BJ (cell line): ENCODE measurements around the gene KYAT1. TPM values are rescaled to one million over a fixed set of nuclear protein-coding genes. Genes with fewer than 3 reads are reported as not detected.

ENCODE experiments used
- CTCF ChIA-PET: fragments of 350-600 bp; formaldehyde crosslinking; extraction: SDS; loops from one replicate; lab custom pipeline; 2021; ENCODE audit warnings: antibody characterized with exemption, inconsistent platforms; lab: Yijun Ruan, JAX
- POLR2A ChIA-PET: fragments of 300-600 bp; sonication (Branson Sonifier 250); formaldehyde crosslinking; extraction: SDS; loops from one replicate; lab custom pipeline; 2021; ENCODE audit warnings: antibody characterized with exemption; lab: Charles Lee
- DNase-seq: peaks from one replicate; pipeline ENCODE4 v3.0.0-alpha.2; 2011; ENCODE audit warnings: low read depth
- H3K27me3 ChIP-seq: 2 replicates; pipeline ENCODE4 v1.6.0; 2011; ENCODE audit warnings: low read length; ENCODE audit not compliant: control insufficient read depth, insufficient read depth
- H3K36me3 ChIP-seq: 2 replicates; pipeline ENCODE4 v1.5.1; 2011; ENCODE audit warnings: low read length; ENCODE audit not compliant: control insufficient read depth, insufficient read depth
- H3K4me3 ChIP-seq: 2 replicates; pipeline ENCODE4 v1.5.1; 2011; ENCODE audit warnings: low read depth, mild to moderate bottlenecking, control low read depth, low read length
- CTCF ChIP-seq: IDR thresholded peaks from 2 replicates; pipeline ENCODE4 v1.5.1; 2011; ENCODE audit warnings: low read depth, mild to moderate bottlenecking, control low read depth, inconsistent platforms, low read length, moderate library complexity; ENCODE audit not compliant: insufficient read depth
- polyA plus RNA-seq: library from polyadenylated mRNA; depleted of rRNA; stranded (reverse); fragments of >200 nt; gene quantifications from 2 replicates; pipeline ENCODE4 v1.2.3, GENCODE V29; 2011

KYAT1 gene
- polyA plus RNA-seq, 1 experiment: 5.6 TPM

GRCh38 chr9:128908372-128908771 lies 26.6 kb upstream of the KYAT1 start:
- no peaks in the 10 kb centered on the region for H3K27me3 ChIP-seq
- DNase-seq: no peak
- CTCF ChIA-PET: no interaction called here
- TF ChIP-seq CTCF: no peak
- POLR2A ChIA-PET: no interaction called here
- no peak overlapping the region for H3K4me3 ChIP-seq
- H3K36me3 ChIP-seq: peaks cover 25% of the 10 kb centered on the region

GRCh38 chr9:128906741-128907140 lies 25.0 kb upstream of the KYAT1 start:
- CTCF ChIA-PET: no interaction called here
- POLR2A ChIA-PET: no interaction called here
- peaks cover 28% of the 10 kb centered on the region for H3K36me3 ChIP-seq

DNA sequence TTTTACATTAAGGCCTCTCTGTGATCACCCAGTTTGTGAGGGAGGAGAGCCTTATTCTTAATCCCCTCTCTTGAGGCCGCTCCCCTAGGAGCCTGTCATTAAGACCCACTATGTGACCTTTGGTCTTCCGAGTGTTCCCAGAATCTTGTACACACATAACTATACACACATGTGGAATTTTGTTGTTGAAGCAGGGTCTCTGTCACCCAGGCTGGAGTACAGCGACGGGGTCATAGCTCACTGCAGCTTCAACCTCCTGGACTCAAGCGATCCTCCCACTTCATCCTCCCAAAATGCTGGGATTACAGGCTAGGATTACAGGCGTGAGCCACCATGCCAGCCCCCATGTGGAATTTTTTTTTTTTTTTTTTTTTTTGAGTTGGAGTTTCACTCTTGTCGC lies 24.2 kb upstream of the KYAT1 start:
- ChIA-PET CTCF (interaction anchor here (0.7 to 1.8 kb wide), 4 partner anchors 14 to 22 kb away, joined by 3 to 6 read pairs (median 4); no protein-coding TSS in a partner anchor), POLR2A (no interaction called here)
- H3K27me3 ChIP-seq: no peaks in the 10 kb centered on the region
- no peak for DNase-seq
- no peak for TF ChIP-seq CTCF
- H3K36me3 ChIP-seq: peaks cover 28% of the 10 kb centered on the region
- no peak overlapping the region for H3K4me3 ChIP-seq

More at GRCh38 chr9:128906741-128907140, 25.0 kb upstream of the KYAT1 start:
- no peaks in the 10 kb centered on the region for H3K27me3 ChIP-seq
- no peak for DNase-seq
- TF ChIP-seq CTCF: no peak
- H3K4me3 ChIP-seq: no peak overlapping the region

DNA sequence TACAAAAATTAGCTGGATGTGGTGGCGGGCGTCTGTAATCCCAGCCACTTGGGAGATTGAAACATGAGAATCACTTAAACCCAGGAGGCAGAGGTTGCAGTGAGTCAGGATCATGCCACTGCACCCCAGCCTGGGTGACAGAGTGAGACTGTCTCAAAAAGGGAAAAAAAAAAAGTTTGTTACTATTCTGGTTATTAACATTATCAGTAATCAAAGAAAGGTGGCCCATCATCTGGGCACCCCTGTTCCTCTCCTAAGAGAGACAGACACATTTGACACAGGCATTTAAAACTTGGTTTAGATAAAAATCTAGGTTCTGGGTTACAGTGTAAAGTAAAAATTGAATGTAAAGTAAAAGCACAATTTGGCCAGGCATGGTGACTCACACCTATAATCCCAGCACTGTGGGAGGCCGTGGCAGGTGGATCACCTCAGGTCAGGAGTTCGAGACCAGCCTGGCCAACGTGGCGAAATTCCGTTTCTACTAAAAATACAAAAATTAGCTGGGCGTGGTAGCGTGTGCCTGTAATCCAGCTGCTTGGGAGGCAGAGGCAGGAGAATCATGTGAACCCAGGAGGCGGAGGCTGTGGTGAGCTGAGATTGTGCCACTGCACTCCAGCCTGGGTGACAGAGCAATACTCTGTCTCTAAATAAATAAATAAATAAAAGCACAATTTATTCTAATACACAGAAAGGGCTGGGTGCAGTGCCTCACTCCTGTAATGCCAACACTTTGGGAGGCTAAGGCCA lies 22.3 kb upstream of the KYAT1 start:
- CTCF ChIA-PET: interaction anchor here (1.8 kb wide), 1 partner anchor 24 kb away, joined by 6 read pairs; no protein-coding TSS in a partner anchor
- H3K4me3 ChIP-seq: no peak overlapping the region
- peaks cover 23% of the 10 kb centered on the region for H3K36me3 ChIP-seq
- TF ChIP-seq CTCF: no peak
- no peaks in the 10 kb centered on the region for H3K27me3 ChIP-seq
- no peak for DNase-seq
- POLR2A ChIA-PET: no interaction called here

GRCh38 chr9:128903079-128903461 lies 21.3 kb upstream of the KYAT1 start:
- POLR2A ChIA-PET: no interaction called here
- CTCF ChIA-PET: no interaction called here
- no peaks in the 10 kb centered on the region for H3K27me3 ChIP-seq
- DNase-seq: no peak
- no peak overlapping the region for H3K4me3 ChIP-seq
- H3K36me3 ChIP-seq: peaks cover 20% of the 10 kb centered on the region
- TF ChIP-seq CTCF: no peak
